ENCODE results near the gene RBM20. TPM values are rescaled to one million over a fixed set of nuclear protein-coding genes. Genes with fewer than 3 reads are reported as not detected.
A peak's percentile ranks its signal among the peaks of the same experiment; 100 is the strongest.

The RBM20 gene
- polyA plus RNA-seq, 1 donor = 0.96 TPM

GRCh38 chr10:110833941-110834628, 189.9 kb downstream of the RBM20 start:
- H3K27ac ChIP-seq (ENCODE audit: low read length) = peak overlapping the region; percentile 68
- H3K36me3 ChIP-seq (ENCODE audit: control insufficient read depth, insufficient read depth, low read length) = no peaks in the 10 kb centered on the region
- H3K4me1 ChIP-seq (ENCODE audit: control insufficient read depth, insufficient read depth, low read length) = peaks cover 57% of the 10 kb centered on the region
- H3K4me3 ChIP-seq (ENCODE audit: low read length) = no peak overlapping the region
- WGBS (ENCODE audit: insufficient coverage, low lambda C conversion rate) = no CpG with 5 or more reads among the region's 14 CpGs
- DNase-seq = no peak
- no peaks in the 10 kb centered on the region for H3K9me3 ChIP-seq (ENCODE audit: control insufficient read depth, low read depth, low read length)
- no peaks in the 10 kb centered on the region for H3K27me3 ChIP-seq (ENCODE audit: control insufficient read depth, insufficient read depth, low read length)

- WGBS (ENCODE audit: insufficient coverage, low lambda C conversion rate) = no CpG with 5 or more reads among the region's 6 CpGs
- Histone ChIP-seq H3K36me3 (ENCODE audit: control insufficient read depth, insufficient read depth, low read length) (no peaks in the 10 kb centered on the region), H3K4me1 (ENCODE audit: control insufficient read depth, insufficient read depth, low read length) (peaks cover 64% of the 10 kb centered on the region), H3K9me3 (ENCODE audit: control insufficient read depth, low read depth, low read length) (no peaks in the 10 kb centered on the region), H3K4me3 (ENCODE audit: low read length) (no peak overlapping the region), H3K27ac (ENCODE audit: low read length) (peak overlapping the region; percentile 68), H3K27me3 (ENCODE audit: control insufficient read depth, insufficient read depth, low read length) (no peaks in the 10 kb centered on the region)
- DNase-seq = peak in 1 of 2 donors; percentile 84
Observed at GRCh38 chr10:110834629-110835301, 190.6 kb downstream of the RBM20 start.

DNA sequence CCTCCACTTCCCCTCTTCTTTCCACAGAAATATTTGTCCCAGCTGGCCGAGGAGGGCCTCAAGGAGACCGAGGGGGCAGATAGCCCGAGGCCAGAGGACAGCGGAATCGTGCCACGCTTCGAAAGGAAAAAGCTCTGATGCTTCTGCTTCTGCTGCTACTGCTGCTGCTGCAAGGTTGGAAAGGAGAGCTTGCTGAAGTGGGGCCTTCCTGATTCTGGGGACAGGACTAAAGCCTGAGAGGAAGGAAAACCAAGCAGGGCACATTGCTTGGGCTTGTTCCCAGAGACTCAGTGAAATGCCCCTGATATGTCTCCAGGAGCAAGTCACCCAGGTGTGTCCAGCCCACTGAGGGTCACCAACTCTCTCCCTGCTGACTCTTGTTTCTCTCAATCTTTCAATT, 191.7 kb downstream of the RBM20 start:
- no CpG with 5 or more reads among the region's 7 CpGs for WGBS (ENCODE audit: insufficient coverage, low lambda C conversion rate)
- H3K4me3 ChIP-seq (ENCODE audit: low read length) = no peak overlapping the region
- no peaks in the 10 kb centered on the region for H3K36me3 ChIP-seq (ENCODE audit: control insufficient read depth, insufficient read depth, low read length)
- no peaks in the 10 kb centered on the region for H3K9me3 ChIP-seq (ENCODE audit: control insufficient read depth, low read depth, low read length)
- H3K4me1 ChIP-seq (ENCODE audit: control insufficient read depth, insufficient read depth, low read length) = peaks cover 69% of the 10 kb centered on the region
- no peak for DNase-seq
- H3K27ac ChIP-seq (ENCODE audit: low read length) = peak overlapping the region; percentile 21
- H3K27me3 ChIP-seq (ENCODE audit: control insufficient read depth, insufficient read depth, low read length) = no peaks in the 10 kb centered on the region

GRCh38 chr10:110836706-110837105, 192.6 kb downstream of the RBM20 start:
- Histone ChIP-seq H3K4me1 (ENCODE audit: control insufficient read depth, insufficient read depth, low read length) (peaks cover 78% of the 10 kb centered on the region), H3K9me3 (ENCODE audit: control insufficient read depth, low read depth, low read length) (no peaks in the 10 kb centered on the region), H3K4me3 (ENCODE audit: low read length) (no peak overlapping the region), H3K36me3 (ENCODE audit: control insufficient read depth, insufficient read depth, low read length) (no peaks in the 10 kb centered on the region), H3K27me3 (ENCODE audit: control insufficient read depth, insufficient read depth, low read length) (no peaks in the 10 kb centered on the region), H3K27ac (ENCODE audit: low read length) (peak overlapping the region; percentile 52)
- WGBS (ENCODE audit: insufficient coverage, low lambda C conversion rate) = no CpG with 5 or more reads among the region's 3 CpGs
- DNase-seq = no peak

GRCh38 chr10:110837418-110838171, 193.5 kb downstream of the RBM20 start:
- Histone ChIP-seq H3K27ac (ENCODE audit: low read length) (peak overlapping the region; percentile 52), H3K36me3 (ENCODE audit: control insufficient read depth, insufficient read depth, low read length) (no peaks in the 10 kb centered on the region), H3K4me3 (ENCODE audit: low read length) (no peak overlapping the region), H3K9me3 (ENCODE audit: control insufficient read depth, low read depth, low read length) (no peaks in the 10 kb centered on the region), H3K4me1 (ENCODE audit: control insufficient read depth, insufficient read depth, low read length) (peaks cover 87% of the 10 kb centered on the region), H3K27me3 (ENCODE audit: control insufficient read depth, insufficient read depth, low read length) (no peaks in the 10 kb centered on the region)
- peak in 1 of 2 donors; percentile 77 for DNase-seq
- WGBS (ENCODE audit: insufficient coverage, low lambda C conversion rate) = no CpG with 5 or more reads among the region's 2 CpGs

DNA sequence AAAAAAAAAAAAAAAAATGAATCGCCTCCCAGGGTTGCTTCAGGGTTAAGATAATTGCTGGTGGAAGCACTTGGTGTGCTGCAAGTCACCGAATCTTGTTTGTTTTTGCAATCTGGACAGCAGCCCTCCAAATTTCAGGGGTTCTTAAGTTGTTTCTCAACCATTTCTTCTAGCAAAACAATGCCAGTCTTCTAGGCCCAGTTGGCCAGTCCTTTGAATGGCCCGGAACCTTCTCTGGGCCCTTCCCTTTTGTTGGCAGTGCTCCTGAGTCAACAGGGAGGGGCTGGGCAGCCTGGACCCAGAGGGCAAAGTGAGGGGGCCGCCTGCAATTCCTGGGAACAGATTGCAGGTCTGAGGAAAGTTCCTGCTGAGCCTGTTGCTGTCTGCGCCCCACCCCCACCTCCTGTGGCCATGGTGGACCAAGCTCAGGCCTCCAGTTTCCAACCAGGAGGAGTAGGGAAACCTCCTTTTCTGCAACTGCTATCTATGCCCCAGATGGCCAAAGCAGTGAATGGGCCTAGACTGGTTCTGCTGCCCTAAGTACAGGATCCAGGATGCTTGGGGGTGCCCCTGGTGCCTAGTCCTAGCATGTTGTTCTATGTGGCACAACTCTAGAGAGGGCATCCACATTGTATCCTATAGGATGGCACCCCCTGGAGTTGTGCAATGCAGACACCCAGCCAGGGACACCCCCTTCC, 196.2 kb downstream of the RBM20 start:
- Histone ChIP-seq H3K27ac (ENCODE audit: low read length) (peak overlapping the region; percentile 94), H3K27me3 (ENCODE audit: control insufficient read depth, insufficient read depth, low read length) (no peaks in the 10 kb centered on the region), H3K4me3 (ENCODE audit: low read length) (no peak overlapping the region), H3K9me3 (ENCODE audit: control insufficient read depth, low read depth, low read length) (no peaks in the 10 kb centered on the region), H3K36me3 (ENCODE audit: control insufficient read depth, insufficient read depth, low read length) (no peaks in the 10 kb centered on the region), H3K4me1 (ENCODE audit: control insufficient read depth, insufficient read depth, low read length) (peaks cover 92% of the 10 kb centered on the region)
- DNase-seq = peak; percentile 91 to 96
- WGBS (ENCODE audit: insufficient coverage, low lambda C conversion rate) = no CpG with 5 or more reads among the region's 5 CpGs

DNA sequence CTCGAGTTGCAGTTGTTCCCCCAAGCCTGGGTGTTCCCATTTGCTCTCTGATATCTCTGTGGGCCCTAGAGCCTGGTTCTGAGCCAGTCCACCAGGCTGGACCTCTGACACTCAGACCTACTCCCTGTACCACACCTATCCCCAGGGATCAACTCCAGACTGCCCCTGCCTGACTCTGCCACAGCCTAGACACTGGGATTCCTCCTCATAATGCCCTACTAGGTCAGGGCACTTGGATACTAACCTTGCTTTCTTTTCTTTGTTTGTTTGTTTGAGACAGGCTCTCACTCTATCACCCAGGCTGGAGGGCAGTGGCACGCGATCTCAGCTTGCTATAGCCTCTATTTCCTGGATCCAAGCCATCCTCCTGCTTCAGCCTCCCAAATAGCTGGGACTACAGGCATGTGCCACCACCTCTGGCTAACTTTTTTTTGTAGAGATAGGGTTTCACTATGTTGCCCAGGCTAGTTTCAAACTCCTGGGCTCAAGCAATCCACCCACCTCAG, 196.8 kb downstream of the RBM20 start:
- Histone ChIP-seq H3K4me3 (ENCODE audit: low read length) (no peak overlapping the region), H3K36me3 (ENCODE audit: control insufficient read depth, insufficient read depth, low read length) (no peaks in the 10 kb centered on the region), H3K27me3 (ENCODE audit: control insufficient read depth, insufficient read depth, low read length) (no peaks in the 10 kb centered on the region), H3K9me3 (ENCODE audit: control insufficient read depth, low read depth, low read length) (no peaks in the 10 kb centered on the region), H3K27ac (ENCODE audit: low read length) (peak overlapping the region; percentile 94), H3K4me1 (ENCODE audit: control insufficient read depth, insufficient read depth, low read length) (peaks cover 92% of the 10 kb centered on the region)
- DNase-seq = peak in 1 of 2 donors; percentile 34
- WGBS (ENCODE audit: insufficient coverage, low lambda C conversion rate) = no CpG with 5 or more reads among the region's 3 CpGs

GRCh38 chr10:110841767-110842267, 197.7 kb downstream of the RBM20 start:
- H3K27ac ChIP-seq (ENCODE audit: low read length) = peak overlapping the region; percentile 94
- H3K4me1 ChIP-seq (ENCODE audit: control insufficient read depth, insufficient read depth, low read length) = peaks cover 93% of the 10 kb centered on the region
- H3K36me3 ChIP-seq (ENCODE audit: control insufficient read depth, insufficient read depth, low read length) = no peaks in the 10 kb centered on the region
- no peak for DNase-seq
- no peaks in the 10 kb centered on the region for H3K9me3 ChIP-seq (ENCODE audit: control insufficient read depth, low read depth, low read length)
- 100% methylated on average over 2 of the region's 9 CpGs for WGBS (ENCODE audit: insufficient coverage, low lambda C conversion rate)
- H3K27me3 ChIP-seq (ENCODE audit: control insufficient read depth, insufficient read depth, low read length) = no peaks in the 10 kb centered on the region
- H3K4me3 ChIP-seq (ENCODE audit: low read length) = no peak overlapping the region

- peaks cover 93% of the 10 kb centered on the region for H3K4me1 ChIP-seq (ENCODE audit: control insufficient read depth, insufficient read depth, low read length)
- WGBS (ENCODE audit: insufficient coverage, low lambda C conversion rate) = no CpG with 5 or more reads among the region's 7 CpGs
Observed at GRCh38 chr10:110842326-110842904, 198.3 kb downstream of the RBM20 start.

More at GRCh38 chr10:110842326-110842904, 198.3 kb downstream of the RBM20 start:
- H3K27ac ChIP-seq (ENCODE audit: low read length) = peak overlapping the region; percentile 94
- no peak for DNase-seq
- H3K27me3 ChIP-seq (ENCODE audit: control insufficient read depth, insufficient read depth, low read length) = no peaks in the 10 kb centered on the region
- H3K36me3 ChIP-seq (ENCODE audit: control insufficient read depth, insufficient read depth, low read length) = no peaks in the 10 kb centered on the region
- H3K9me3 ChIP-seq (ENCODE audit: control insufficient read depth, low read depth, low read length) = no peaks in the 10 kb centered on the region
- H3K4me3 ChIP-seq (ENCODE audit: low read length) = no peak overlapping the region
